ENCODE results near the gene GLYR1. TPM values are rescaled to one million over a fixed set of nuclear protein-coding genes. Genes with fewer than 3 reads are reported as not detected.

GLYR1 gene
- total and polyA plus RNA-seq, 5 donors, result 56.1 to 84.4 (median 79.3) TPM

DNA sequence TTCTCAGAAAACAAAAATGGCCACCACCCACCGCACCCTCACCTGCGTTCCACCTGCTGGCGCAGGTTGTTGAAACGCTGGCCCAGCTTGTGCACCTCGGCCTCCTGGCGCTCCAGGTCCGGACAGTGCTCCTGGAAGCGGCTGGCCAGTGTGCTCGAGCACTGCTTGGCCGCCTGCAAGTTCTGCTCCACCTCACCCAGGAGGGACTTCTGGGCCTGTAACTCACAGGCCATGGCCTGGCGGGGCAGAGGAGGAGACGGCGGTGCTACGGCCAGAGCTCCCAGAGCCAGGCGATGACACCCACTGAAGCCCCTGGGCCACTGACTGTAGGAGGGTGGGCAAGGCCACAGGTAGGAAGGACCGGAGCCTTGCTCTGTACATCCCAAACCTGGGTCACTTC, 43.6 kb upstream of the GLYR1 start:
- intact Hi-C loops (cut with DNase I), result no loop called here
- H3K27me3 ChIP-seq (ENCODE audit: control insufficient read depth, insufficient read depth), result no peaks in the 10 kb centered on the region
- ATAC-seq (no peak), DNase-seq (peak in 1 of 3 donors; percentile 43)
- 95% methylated on average over 16 of the region's 16 CpGs for WGBS
- H3K4me1 ChIP-seq (ENCODE audit: control insufficient read depth, insufficient read depth, low read length), result peaks cover 6% of the 10 kb centered on the region
- no peak overlapping the region for H3K27ac ChIP-seq (ENCODE audit: low read length)
- no peak overlapping the region for H3K4me3 ChIP-seq (ENCODE audit: low read length)
- H3K9me3 ChIP-seq (ENCODE audit: control insufficient read depth, low read length), result no peaks in the 10 kb centered on the region

DNA sequence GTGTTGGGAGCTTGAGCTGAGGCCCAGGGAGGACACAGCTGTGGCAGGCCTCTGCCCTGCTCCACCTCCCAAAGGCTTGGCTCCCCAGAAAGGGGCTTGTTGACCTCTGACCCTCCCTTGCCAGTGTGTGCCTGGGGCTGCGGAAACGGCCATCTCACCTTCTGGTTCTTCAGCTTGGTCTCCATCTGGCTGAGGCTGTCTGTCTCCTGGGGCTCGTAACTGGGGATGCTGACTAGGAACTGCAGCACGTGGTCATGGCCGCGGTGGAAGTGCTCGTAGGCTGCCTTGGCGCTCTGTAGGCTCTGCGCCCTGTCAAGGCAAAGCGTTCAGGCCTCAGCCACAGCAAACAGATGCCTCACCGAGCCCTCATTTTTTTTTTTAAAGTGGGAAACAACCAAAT, 42.9 kb upstream of the GLYR1 start:
- DNase-seq, result no peak
- intact Hi-C loops (cut with DNase I), result no loop called here
- Histone ChIP-seq H3K27me3 (ENCODE audit: control insufficient read depth, insufficient read depth) (no peaks in the 10 kb centered on the region), H3K4me1 (ENCODE audit: control insufficient read depth, insufficient read depth, low read length) (peaks cover 6% of the 10 kb centered on the region), H3K9me3 (ENCODE audit: control insufficient read depth, low read length) (no peaks in the 10 kb centered on the region), H3K27ac (ENCODE audit: low read length) (no peak overlapping the region), H3K4me3 (ENCODE audit: low read length) (no peak overlapping the region)
- ATAC-seq, result no peak
- 83% methylated on average over 11 of the region's 11 CpGs for WGBS

DNA sequence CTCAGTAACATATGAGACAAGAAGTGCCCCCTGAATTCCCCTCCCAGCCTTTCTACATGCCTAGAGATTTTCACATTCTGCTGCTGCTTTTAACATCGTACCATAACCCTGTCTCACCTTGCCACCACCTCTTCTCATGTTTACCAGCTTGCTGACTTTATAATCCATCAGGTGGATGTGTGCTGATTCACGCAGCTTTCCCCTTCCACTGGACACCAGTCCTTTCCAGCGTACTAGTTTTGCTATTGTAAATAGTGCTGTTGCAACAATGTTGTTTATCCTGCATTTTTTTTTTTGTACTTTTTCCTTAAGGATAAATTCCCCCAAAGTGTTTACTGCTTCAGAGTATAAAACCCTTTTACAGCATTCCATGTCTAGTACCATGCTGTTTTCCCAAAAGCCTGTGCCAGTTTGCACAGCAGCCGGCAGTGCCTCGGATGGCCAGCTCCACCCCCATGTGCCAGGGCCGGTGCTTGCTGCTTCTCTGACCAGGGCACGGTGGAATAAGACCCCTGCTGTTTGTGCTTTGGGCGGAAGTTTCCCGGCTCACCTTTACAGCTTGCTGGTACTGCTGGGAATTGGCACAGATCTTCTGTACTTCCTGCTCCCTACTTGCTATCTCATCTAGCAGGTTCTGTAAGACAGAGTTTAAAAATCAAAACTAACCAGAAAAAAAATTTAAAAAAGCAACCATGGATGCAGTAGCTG, 41.5 kb upstream of the GLYR1 start:
- H3K27me3 ChIP-seq (ENCODE audit: control insufficient read depth, insufficient read depth), result no peaks in the 10 kb centered on the region
- intact Hi-C loops (cut with DNase I), result loop anchor here in 1 of 4 donors (10.0 kb wide), 1 partner anchor 46 kb away; the partner anchor contains the start of gene PPL
- peaks cover 6% of the 10 kb centered on the region for H3K4me1 ChIP-seq (ENCODE audit: control insufficient read depth, insufficient read depth, low read length)
- DNase-seq, result no peak
- no peak overlapping the region for H3K27ac ChIP-seq (ENCODE audit: low read length)
- no peaks in the 10 kb centered on the region for H3K9me3 ChIP-seq (ENCODE audit: control insufficient read depth, low read length)
- H3K4me3 ChIP-seq (ENCODE audit: low read length), result no peak overlapping the region
- no peak for ATAC-seq
- WGBS, result 78% methylated on average over 9 of the region's 9 CpGs

DNA sequence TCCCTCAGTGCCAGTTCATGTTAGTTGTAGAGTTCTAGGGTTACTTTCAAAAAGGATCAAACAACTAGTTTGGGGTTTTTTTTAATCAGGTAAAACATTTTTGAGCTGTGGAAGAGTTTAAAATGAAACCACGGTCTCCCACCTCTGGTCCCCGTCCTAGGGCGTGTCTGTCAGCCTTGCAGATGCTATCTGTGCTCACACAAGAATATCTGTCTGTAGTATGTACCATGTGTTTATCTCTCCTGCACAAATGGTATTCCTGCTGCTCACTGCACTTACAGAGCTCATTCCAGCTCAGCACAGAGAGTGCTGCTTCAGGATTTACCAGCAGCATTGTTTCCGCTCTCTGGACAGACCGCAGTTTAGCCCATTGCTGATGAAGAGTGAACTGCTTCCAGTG, 39.1 kb upstream of the GLYR1 start:
- WGBS, result 95% methylated on average over 5 of the region's 5 CpGs
- DNase-seq (no peak), ATAC-seq (no peak)
- H3K27me3 ChIP-seq (ENCODE audit: control insufficient read depth, insufficient read depth), result no peaks in the 10 kb centered on the region
- H3K4me1 ChIP-seq (ENCODE audit: control insufficient read depth, insufficient read depth, low read length), result no peaks in the 10 kb centered on the region
- intact Hi-C loops (cut with DNase I), result loop anchor here in 1 of 4 donors (10.0 kb wide), 1 partner anchor 49 kb away; the partner anchor contains the start of gene PPL
- no peak overlapping the region for H3K4me3 ChIP-seq (ENCODE audit: low read length)
- no peak overlapping the region for H3K27ac ChIP-seq (ENCODE audit: low read length)
- H3K9me3 ChIP-seq (ENCODE audit: control insufficient read depth, low read length), result no peaks in the 10 kb centered on the region

DNA sequence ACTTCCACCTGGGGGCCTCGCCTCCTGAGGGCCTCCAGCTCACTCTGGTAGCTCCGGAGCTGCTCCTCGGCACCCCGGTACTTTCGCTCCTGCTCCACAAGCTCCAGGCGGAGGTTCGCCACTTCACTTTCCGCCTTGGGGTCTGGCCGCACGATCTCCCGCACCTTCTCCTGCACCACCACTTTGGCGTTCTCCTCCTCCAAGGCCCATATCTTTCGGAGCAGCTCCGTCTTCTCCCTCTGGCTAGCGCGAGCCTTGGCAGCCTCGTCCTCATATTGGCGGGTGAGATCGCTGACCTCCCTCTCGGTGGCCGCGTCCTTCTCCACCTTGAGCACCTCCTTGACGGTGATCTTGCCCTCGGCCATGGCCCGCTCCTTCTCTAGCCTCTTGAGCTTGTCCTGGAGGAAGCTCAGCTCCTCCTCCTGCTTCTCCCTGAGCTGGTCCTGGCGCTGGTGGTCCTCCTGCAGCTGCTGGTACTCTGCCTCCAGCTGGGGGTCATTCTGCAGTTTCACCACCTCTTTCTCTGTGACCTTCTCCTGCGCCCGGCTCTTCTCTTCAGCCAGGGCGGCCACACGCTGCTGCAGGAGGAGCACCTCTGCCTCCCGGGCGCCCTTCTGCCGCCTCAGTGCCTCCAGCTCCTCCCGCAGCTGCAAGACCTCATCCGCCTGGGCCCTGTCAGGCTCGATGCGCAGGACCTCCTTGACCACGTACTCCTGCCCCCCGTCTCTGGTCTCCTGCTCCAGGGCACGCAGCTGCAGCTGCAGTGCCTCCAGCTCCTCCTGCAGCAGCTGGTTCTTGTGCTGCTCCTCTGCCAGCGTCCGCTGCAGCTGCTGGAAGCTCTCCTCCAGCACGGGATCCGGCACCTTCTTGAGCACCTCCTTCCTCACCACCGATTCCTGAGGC, 38.1 kb upstream of the GLYR1 start:
- ATAC-seq (no peak), DNase-seq (no peak)
- 95% methylated on average over 45 of the region's 45 CpGs for WGBS
- Histone ChIP-seq H3K4me1 (ENCODE audit: control insufficient read depth, insufficient read depth, low read length) (no peaks in the 10 kb centered on the region), H3K9me3 (ENCODE audit: control insufficient read depth, low read length) (no peaks in the 10 kb centered on the region), H3K27me3 (ENCODE audit: control insufficient read depth, insufficient read depth) (no peaks in the 10 kb centered on the region), H3K4me3 (ENCODE audit: low read length) (no peak overlapping the region), H3K27ac (ENCODE audit: low read length) (no peak overlapping the region)
- intact Hi-C loops (cut with DNase I), result loop anchor here in 1 of 4 donors (10.0 kb wide), 1 partner anchor 50 kb away; the partner anchor contains the start of gene PPL

DNA sequence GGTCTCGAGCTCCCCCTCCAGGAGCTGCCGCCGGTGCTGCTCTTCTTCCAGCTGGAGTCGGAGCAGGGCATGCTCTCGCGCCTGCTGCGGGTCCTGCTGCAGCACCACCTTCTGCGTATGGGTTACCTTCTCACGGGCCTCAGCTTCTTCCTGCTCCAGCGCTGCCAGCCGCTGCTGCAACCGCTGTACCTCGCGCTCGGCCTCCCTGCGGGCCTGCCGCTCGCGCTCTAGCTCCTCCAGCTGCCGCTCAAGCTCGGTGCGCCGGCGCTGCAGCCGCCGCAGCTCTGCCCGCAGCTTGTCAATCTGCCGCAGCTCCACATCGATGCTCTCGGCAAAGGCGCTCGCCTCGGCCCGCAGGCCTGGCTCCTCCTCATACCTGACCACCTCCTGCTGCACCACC, 37.1 kb upstream of the GLYR1 start:
- H3K4me3 ChIP-seq (ENCODE audit: low read length), result no peak overlapping the region
- 94% methylated on average over 34 of the region's 34 CpGs for WGBS
- no peaks in the 10 kb centered on the region for H3K9me3 ChIP-seq (ENCODE audit: control insufficient read depth, low read length)
- ATAC-seq, result no peak
- intact Hi-C loops (cut with DNase I), result loop anchor here in 1 of 4 donors (10.0 kb wide), 1 partner anchor 51 kb away; the partner anchor contains the start of gene PPL
- H3K4me1 ChIP-seq (ENCODE audit: control insufficient read depth, insufficient read depth, low read length), result no peaks in the 10 kb centered on the region
- no peaks in the 10 kb centered on the region for H3K27me3 ChIP-seq (ENCODE audit: control insufficient read depth, insufficient read depth)
- no peak overlapping the region for H3K27ac ChIP-seq (ENCODE audit: low read length)
- DNase-seq, result no peak

DNA sequence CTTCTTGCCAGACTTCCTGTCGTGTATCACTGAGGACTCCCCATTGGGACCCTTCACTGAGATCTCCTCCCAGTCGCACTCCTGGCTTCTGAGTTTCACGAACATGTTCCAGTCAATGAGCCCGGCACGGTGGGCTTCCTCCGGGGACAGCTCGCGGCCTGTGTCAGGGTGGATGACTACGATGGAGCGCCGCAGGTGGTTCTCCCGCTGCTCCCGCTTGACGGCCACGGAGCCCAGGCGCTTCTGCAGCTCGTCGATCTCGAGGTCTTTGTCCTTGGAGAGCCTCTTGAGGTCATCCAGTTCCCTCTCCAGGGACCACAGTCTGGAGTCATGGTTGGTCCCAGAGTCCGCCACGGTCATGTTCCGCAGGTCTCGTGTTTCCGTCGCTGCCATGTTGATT, 36.4 kb upstream of the GLYR1 start:
- 97% methylated on average over 25 of the region's 25 CpGs for WGBS
- no peaks in the 10 kb centered on the region for H3K27me3 ChIP-seq (ENCODE audit: control insufficient read depth, insufficient read depth)
- H3K4me1 ChIP-seq (ENCODE audit: control insufficient read depth, insufficient read depth, low read length), result no peaks in the 10 kb centered on the region
- DNase-seq, result no peak
- ATAC-seq, result peak in 1 of 2 donors; percentile 5
- H3K9me3 ChIP-seq (ENCODE audit: control insufficient read depth, low read length), result no peaks in the 10 kb centered on the region
- no peak overlapping the region for H3K27ac ChIP-seq (ENCODE audit: low read length)
- intact Hi-C loops (cut with DNase I), result loop anchor here in 1 of 4 donors (10.0 kb wide), 1 partner anchor 51 kb away; the partner anchor contains the start of gene PPL
- no peak overlapping the region for H3K4me3 ChIP-seq (ENCODE audit: low read length)

DNA sequence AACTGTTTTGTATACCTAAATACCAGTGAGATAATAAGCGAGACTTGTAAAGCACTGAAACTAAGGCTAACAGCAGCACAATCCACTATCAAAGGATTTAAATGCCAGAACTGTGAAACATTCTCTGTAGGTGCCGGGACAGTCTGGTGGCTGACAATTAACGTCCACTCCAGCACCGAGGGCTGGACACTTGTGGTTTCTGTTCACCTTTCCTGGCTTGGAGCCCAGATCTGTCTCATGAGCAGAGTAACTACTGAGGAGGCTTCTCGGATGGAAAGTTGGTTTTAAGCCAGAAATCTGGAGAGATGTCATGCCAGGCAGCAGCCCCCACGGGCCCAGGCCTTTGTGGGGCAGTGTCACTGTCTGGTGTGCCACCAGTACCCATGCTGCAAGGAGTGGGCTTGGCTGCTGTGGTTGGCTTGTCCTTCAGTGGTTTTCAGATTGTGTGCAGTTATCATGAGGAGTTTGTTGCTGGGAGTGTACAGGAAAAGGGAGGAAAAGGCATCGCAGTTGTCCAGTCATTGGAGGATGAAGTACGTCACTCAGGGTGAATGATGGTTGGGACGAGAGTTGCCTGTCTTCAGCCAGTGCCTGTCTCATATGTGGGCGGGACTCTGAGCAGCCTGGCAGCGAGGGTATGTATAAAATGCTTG, 35.7 kb upstream of the GLYR1 start:
- 60% methylated on average over 11 of the region's 11 CpGs for WGBS

DNA sequence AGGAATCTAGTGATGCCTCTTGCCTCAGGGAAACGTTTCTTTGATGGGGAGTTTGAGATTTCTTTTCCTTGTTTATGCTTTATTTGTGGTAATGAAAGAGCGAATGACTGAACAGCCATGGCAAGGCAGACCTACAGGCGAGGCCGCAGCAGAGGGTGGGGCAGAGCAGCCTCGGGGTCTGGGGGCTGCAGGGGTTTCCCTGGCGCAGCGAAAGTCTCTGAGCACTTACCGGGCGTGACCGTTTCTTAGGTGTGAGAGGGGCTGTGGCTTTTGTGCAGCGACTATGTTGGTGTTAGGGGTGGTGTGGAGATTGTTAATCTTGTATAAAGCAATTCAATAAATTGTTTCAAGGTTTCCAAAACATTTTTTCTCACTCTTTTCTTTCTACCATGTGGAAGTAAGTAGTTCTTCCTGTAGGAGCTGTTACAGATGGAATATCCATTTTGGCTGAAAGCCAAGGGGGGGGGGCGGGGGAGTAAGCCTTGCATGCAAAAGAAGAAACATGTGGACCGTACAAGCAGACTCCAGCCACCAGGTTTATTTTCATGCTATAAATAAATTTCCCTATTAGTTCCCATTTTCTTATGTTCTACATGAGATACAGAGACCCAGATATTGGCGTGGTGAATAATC, 35.0 kb upstream of the GLYR1 start:
- WGBS, result 64% methylated on average over 14 of the region's 14 CpGs
- Histone ChIP-seq H3K4me1 (ENCODE audit: control insufficient read depth, insufficient read depth, low read length) (no peaks in the 10 kb centered on the region), H3K4me3 (ENCODE audit: low read length) (no peak overlapping the region), H3K9me3 (ENCODE audit: control insufficient read depth, low read length) (no peaks in the 10 kb centered on the region), H3K27me3 (ENCODE audit: control insufficient read depth, insufficient read depth) (no peaks in the 10 kb centered on the region), H3K27ac (ENCODE audit: low read length) (no peak overlapping the region)
- intact Hi-C loops (cut with DNase I), result loop anchor here in 1 of 4 donors (10.0 kb wide), 1 partner anchor 53 kb away; the partner anchor contains the start of gene PPL
- no peak for DNase-seq
- no peak for ATAC-seq

More for the DNA sequence above, 35.7 kb upstream of the GLYR1 start:
- intact Hi-C loops (cut with DNase I), result loop anchor here in 1 of 4 donors (10.0 kb wide), 1 partner anchor 52 kb away; the partner anchor contains the start of gene PPL
- H3K4me1 ChIP-seq (ENCODE audit: control insufficient read depth, insufficient read depth, low read length), result no peaks in the 10 kb centered on the region
- peak; percentile 53 to 66 for ATAC-seq
- no peaks in the 10 kb centered on the region for H3K9me3 ChIP-seq (ENCODE audit: control insufficient read depth, low read length)
- H3K4me3 ChIP-seq (ENCODE audit: low read length), result no peak overlapping the region
- DNase-seq, result no peak
- no peaks in the 10 kb centered on the region for H3K27me3 ChIP-seq (ENCODE audit: control insufficient read depth, insufficient read depth)
- peak overlapping the region; percentile 7 for H3K27ac ChIP-seq (ENCODE audit: low read length)

DNA sequence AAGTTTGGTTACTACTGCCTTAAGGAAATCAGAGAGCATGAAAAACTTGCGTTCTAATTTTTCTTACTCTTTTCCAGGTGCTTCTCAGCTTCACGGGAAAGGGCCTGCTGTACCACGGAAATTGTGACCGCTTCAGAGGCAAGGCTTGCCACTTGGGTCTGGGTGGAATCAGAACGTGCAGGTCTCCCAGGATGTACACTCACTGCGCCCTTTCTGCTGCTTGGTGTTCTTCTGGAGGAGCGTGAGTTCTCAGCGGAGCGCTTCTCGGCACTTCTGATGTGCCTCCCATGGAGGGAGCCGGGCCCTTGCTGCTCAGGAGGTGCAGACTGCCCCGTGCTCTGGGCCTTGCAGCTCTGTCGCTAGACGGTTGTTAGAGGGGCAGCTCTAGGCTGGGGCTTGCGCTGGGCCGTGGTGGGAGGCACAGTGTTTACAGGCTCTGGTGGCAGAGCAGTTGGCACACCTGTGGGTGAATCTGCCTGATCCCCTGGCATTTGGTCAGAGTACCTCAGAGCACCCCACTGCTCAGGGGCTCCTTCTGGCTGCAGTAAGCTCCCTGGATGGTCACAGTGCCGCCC, 33.0 kb upstream of the GLYR1 start:
- Histone ChIP-seq H3K4me3 (ENCODE audit: low read length) (no peak overlapping the region), H3K4me1 (ENCODE audit: control insufficient read depth, insufficient read depth, low read length) (no peaks in the 10 kb centered on the region), H3K9me3 (ENCODE audit: control insufficient read depth, low read length) (no peaks in the 10 kb centered on the region), H3K27me3 (ENCODE audit: control insufficient read depth, insufficient read depth) (no peaks in the 10 kb centered on the region), H3K27ac (ENCODE audit: low read length) (no peak overlapping the region)
- intact Hi-C loops (cut with DNase I), result loop anchor here in 1 of 4 donors (10.0 kb wide), 1 partner anchor 55 kb away; the partner anchor contains the start of gene PPL
- ATAC-seq (no peak), DNase-seq (no peak)
- 94% methylated on average over 17 of the region's 17 CpGs for WGBS

Measured in right cardiac atrium (tissue), 5 donors.